AG04450 (cell line): ENCODE data around the gene CPZ. TPM values are rescaled to one million over a fixed set of nuclear protein-coding genes. Genes with fewer than 3 reads are reported as not detected.
"Not testable (repeated sequence)": the region's sequence is repeated elsewhere in the genome, so short reads cannot be mapped to it uniquely, and the experiment has no call there.

ENCODE experiments used
- CTCF ChIA-PET: fragments of 300-600, 350-600 bp; formaldehyde crosslinking; extraction: SDS; loops from one replicate; lab custom pipeline; 2022; ENCODE audit warnings: antibody characterized with exemption, inconsistent platforms; lab: Charles Lee
- POLR2A ChIA-PET: fragments of 350-600 bp; formaldehyde crosslinking; extraction: SDS; loops from one replicate; lab custom pipeline; 2021; ENCODE audit warnings: antibody characterized with exemption, inconsistent platforms; lab: Yijun Ruan, JAX
- DNase-seq: peaks from one replicate; pipeline ENCODE4 v3.0.0-alpha.2; 2011; ENCODE audit warnings: low read depth, low spot score
- H3K27ac ChIP-seq: one replicate; pipeline ENCODE4 v1.5.1; 2012; ENCODE audit warnings: low read depth, low read length, control low read depth
- H3K27me3 ChIP-seq: one replicate; pipeline ENCODE4 v1.6.0; 2012; ENCODE audit warnings: low read length; ENCODE audit not compliant: control insufficient read depth, insufficient read depth
- H3K4me3 ChIP-seq: 2 replicates; pipeline ENCODE4 v1.5.1; 2011; ENCODE audit warnings: mild to moderate bottlenecking, low read depth, low read length, control low read depth
- H3K9me3 ChIP-seq: 2 replicates; pipeline ENCODE4 v1.5.1; 2012; ENCODE audit warnings: low read length; ENCODE audit not compliant: control insufficient read depth, insufficient read depth
- polyA plus RNA-seq: library from polyadenylated mRNA; depleted of rRNA; stranded (reverse); fragments of >200 nt; gene quantifications from 2 replicates; pipeline ENCODE4 v1.2.3, GENCODE V29; 2011
- TF ChIP-seq, protein P1 (sequence below): IDR thresholded peaks from 2 replicates; pipeline ENCODE4 v1.5.1; 2011; ENCODE audit warnings: low read depth, low read length, control low read depth, inconsistent platforms

The CPZ gene
- polyA plus RNA-seq, 1 experiment: 6.4 TPM

- no peak overlapping the region for H3K4me3 ChIP-seq
- peaks cover 12% of the 10 kb centered on the region for H3K27me3 ChIP-seq
- POLR2A ChIA-PET: no interaction called here
- CTCF ChIA-PET: no interaction called here
- DNase-seq: no peak
- H3K27ac ChIP-seq: no peak overlapping the region
- TF ChIP-seq, protein P1, sequence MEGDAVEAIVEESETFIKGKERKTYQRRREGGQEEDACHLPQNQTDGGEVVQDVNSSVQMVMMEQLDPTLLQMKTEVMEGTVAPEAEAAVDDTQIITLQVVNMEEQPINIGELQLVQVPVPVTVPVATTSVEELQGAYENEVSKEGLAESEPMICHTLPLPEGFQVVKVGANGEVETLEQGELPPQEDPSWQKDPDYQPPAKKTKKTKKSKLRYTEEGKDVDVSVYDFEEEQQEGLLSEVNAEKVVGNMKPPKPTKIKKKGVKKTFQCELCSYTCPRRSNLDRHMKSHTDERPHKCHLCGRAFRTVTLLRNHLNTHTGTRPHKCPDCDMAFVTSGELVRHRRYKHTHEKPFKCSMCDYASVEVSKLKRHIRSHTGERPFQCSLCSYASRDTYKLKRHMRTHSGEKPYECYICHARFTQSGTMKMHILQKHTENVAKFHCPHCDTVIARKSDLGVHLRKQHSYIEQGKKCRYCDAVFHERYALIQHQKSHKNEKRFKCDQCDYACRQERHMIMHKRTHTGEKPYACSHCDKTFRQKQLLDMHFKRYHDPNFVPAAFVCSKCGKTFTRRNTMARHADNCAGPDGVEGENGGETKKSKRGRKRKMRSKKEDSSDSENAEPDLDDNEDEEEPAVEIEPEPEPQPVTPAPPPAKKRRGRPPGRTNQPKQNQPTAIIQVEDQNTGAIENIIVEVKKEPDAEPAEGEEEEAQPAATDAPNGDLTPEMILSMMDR: no peak
- no peaks in the 10 kb centered on the region for H3K9me3 ChIP-seq
Measured at GRCh38 chr4:8574796-8575370, 17.7 kb upstream of the CPZ start.

GRCh38 chr4:8575457-8575856, 17.1 kb upstream of the CPZ start:
- H3K4me3 ChIP-seq: no peak overlapping the region
- TF ChIP-seq, protein P1: no peak
- no peak for DNase-seq
- H3K9me3 ChIP-seq: no peaks in the 10 kb centered on the region; the same call in 1 of the 2 replicates
- POLR2A ChIA-PET: no interaction called here
- CTCF ChIA-PET: no interaction called here
- peaks cover 14% of the 10 kb centered on the region for H3K27me3 ChIP-seq
- H3K27ac ChIP-seq: no peak overlapping the region

GRCh38 chr4:8576591-8576990, 16.0 kb upstream of the CPZ start:
- CTCF ChIA-PET, H3K4me3 ChIP-seq, DNase-seq, H3K27ac ChIP-seq, POLR2A ChIA-PET: not testable (repeated sequence)
- H3K9me3 ChIP-seq: peaks cover 10% of the 10 kb centered on the region; the same call in 1 of the 2 replicates
- peaks cover 18% of the 10 kb centered on the region for H3K27me3 ChIP-seq

- Histone ChIP-seq H3K4me3 (no peak overlapping the region), H3K9me3 (peaks cover 12% of the 10 kb centered on the region; the same call in 1 of the 2 replicates), H3K27ac (no peak overlapping the region), H3K27me3 (peaks cover 18% of the 10 kb centered on the region)
- ChIA-PET CTCF (no interaction called here), POLR2A (no interaction called here)
- TF ChIP-seq, protein P1: no peak
- no peak for DNase-seq
Measured at GRCh38 chr4:8577046-8577445, 15.5 kb upstream of the CPZ start.

- H3K4me3 ChIP-seq: no peak overlapping the region
- ChIA-PET CTCF (no interaction called here), POLR2A (no interaction called here)
- peaks cover 16% of the 10 kb centered on the region for H3K27me3 ChIP-seq
- H3K9me3 ChIP-seq: peaks cover 12% of the 10 kb centered on the region; the same call in 1 of the 2 replicates
- H3K27ac ChIP-seq: no peak overlapping the region
- TF ChIP-seq, protein P1: no peak
- DNase-seq: no peak
Measured at GRCh38 chr4:8577972-8578371, 14.6 kb upstream of the CPZ start.
